Subcutaneous abdominal adipose tissue (tissue), 5 donors: Measurements from ENCODE around the gene KAZN.

Source experiments
- H3K27ac ChIP-seq: one replicate; pipeline ENCODE4 v1.7.0; 2013; ENCODE audit warnings: low read depth, mild to moderate bottlenecking, inconsistent platforms, low read length, moderate library complexity
- H3K27me3 ChIP-seq, 5 donors: one replicate each; pipeline ENCODE4 v1.7.0; 2013; ENCODE audit warnings: low read length in 5 of 5, inconsistent platforms in 1 of 5; ENCODE audit not compliant: control insufficient read depth in 5 of 5, insufficient read depth in 4 of 5
- H3K36me3 ChIP-seq, 5 donors: one replicate each; pipeline ENCODE4 v1.7.0; 2013; ENCODE audit warnings: low read length in 5 of 5; ENCODE audit not compliant: control insufficient read depth in 5 of 5, insufficient read depth in 5 of 5
- H3K4me1 ChIP-seq, 5 donors: one replicate each; pipeline ENCODE4 v1.7.0; 2013; ENCODE audit warnings: low read length in 5 of 5, mild to moderate bottlenecking in 3 of 5, moderate library complexity in 1 of 5; ENCODE audit not compliant: control insufficient read depth in 5 of 5, insufficient read depth in 5 of 5
- H3K4me3 ChIP-seq, 5 donors: one replicate each; pipeline ENCODE4 v1.7.0; 2013; ENCODE audit warnings: low read length in 5 of 5, low read depth in 1 of 5
- H3K9ac ChIP-seq, 5 donors: one replicate each; pipeline ENCODE4 v1.7.0; 2013; ENCODE audit warnings: low read length in 5 of 5, mild to moderate bottlenecking in 4 of 5, moderate library complexity in 3 of 5
- H3K9me3 ChIP-seq, 5 donors: one replicate each; pipeline ENCODE4 v1.7.0; 2013; ENCODE audit warnings: low read length in 5 of 5; ENCODE audit not compliant: control insufficient read depth in 5 of 5
- donor health status: healthy.
- donor health status: healthy.
- donor health status: healthy.
- donor health status: healthy.
- donor health status: healthy.

KAZN gene

DNA sequence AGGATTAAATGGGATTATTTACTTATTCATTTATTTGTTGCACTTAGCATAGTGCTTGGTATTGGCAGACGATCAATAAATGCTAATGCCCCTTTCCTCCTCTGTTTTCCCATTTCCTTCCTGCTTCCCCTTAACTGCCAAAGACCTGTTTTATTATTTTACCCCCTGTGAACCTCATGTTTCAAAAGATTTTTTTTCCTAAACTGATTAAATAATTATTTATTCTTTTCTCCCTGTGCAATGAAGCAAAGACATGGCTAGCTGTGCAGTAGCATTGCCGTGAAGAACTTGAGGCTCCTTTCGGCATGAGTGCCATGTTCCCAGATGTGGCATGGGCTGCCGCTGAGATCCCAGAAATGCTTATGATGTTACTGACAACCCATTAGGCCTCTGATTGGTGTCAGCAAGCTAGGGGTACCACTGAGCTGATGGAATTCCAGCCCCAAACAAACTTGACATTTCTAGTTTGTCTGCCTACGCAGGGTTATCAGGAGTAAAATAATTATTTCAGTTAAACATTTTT, 288.6 kb downstream of the KAZN start:
- Histone ChIP-seq H3K27me3 (no peaks in the 10 kb centered on the region), H3K9ac (no peak overlapping the region), H3K4me3 (no peak overlapping the region), H3K27ac (no peak overlapping the region), H3K9me3 (no peaks in the 10 kb centered on the region), H3K36me3 (no peaks in the 10 kb centered on the region), H3K4me1 (no peaks in the 10 kb centered on the region)

DNA sequence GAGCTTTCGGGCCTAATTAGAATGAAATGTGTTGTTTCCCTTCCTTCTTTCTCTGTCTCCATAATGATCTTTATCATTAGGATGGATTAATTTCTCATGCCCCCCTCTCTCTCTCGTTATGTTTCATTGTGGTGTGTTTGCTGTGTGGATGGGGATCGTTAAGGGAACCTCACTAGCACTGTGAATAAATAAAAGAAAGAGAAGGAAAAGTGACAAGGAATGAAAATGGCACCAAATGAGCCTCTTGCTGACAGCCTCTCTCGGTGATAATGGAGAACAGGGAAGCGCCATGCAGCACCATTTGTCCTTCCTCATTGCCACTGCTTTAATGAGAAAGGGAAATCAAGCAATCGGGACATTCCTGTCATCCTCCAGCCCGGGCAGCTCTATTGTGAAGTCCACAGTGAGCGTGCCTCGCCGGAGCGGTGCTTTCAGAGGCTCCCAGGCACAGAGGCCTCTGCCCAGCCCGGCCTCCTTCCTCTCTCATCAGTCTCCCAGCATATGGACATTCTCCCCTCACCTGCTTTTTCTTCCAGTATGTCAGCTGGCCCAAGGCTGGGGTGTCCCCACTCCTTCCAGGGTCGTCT, 289.4 kb downstream of the KAZN start:
- Histone ChIP-seq H3K27me3 (no peaks in the 10 kb centered on the region), H3K4me1 (no peaks in the 10 kb centered on the region), H3K9ac (no peak overlapping the region), H3K27ac (no peak overlapping the region), H3K36me3 (no peaks in the 10 kb centered on the region), H3K4me3 (no peak overlapping the region), H3K9me3 (no peaks in the 10 kb centered on the region)

DNA sequence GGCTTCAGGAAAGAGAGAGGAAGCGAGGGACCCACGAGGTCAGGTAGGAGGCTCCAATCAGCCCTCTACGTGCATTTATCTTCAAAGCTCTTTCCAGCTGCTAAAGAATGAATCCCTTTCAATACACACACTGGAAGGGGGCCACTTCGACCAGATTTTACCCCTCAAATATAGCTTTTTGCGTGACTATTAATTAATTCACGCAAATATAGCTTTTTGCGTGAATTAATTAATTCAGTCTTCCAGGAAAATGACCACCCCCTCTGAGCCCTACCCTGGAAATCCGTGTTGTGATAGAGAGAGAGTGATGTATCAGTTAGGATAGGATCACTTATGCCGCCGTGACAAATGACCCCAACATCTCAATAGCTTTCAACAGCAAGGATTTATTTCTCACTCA, 289.9 kb downstream of the KAZN start:
- H3K9ac ChIP-seq, result no peak overlapping the region
- H3K27me3 ChIP-seq, result no peaks in the 10 kb centered on the region
- H3K4me1 ChIP-seq, result no peaks in the 10 kb centered on the region
- H3K27ac ChIP-seq, result no peak overlapping the region
- H3K9me3 ChIP-seq, result no peaks in the 10 kb centered on the region
- no peak overlapping the region for H3K4me3 ChIP-seq
- no peaks in the 10 kb centered on the region for H3K36me3 ChIP-seq

DNA sequence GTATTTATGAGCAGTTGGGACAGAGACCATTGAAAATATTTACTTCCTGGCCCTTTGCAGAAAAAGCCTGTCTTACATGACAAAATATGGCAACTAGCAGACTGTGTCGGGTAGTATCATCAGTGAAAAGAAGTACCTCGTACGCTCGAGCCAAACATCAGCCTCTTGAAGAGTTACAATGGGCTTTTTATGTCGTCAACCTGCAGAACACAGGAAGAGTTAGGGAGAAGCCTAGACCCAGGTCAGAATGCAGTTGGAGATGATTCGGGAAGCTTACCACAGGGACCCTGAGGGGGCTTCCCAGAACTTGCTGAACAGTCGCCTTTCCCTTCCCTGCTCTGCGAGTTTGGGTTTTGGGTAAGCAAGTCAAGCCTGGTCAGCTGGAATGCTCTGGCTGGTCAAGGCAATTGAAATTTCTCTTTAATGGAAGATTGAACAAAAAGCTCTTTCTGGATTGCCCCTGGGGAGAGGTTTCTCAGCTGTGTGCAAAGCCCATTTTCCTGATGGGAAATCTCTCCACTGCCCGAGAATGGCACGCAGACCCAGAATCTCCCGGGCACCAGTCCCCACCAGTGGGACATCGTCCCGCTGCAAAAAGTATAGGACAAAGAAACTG, 291.4 kb downstream of the KAZN start:
- H3K9ac ChIP-seq, result no peak overlapping the region
- H3K4me1 ChIP-seq, result peaks cover under 1 to 7% (median 6%) of the 10 kb centered on the region in 5 donors
- H3K27ac ChIP-seq, result no peak overlapping the region

DNA sequence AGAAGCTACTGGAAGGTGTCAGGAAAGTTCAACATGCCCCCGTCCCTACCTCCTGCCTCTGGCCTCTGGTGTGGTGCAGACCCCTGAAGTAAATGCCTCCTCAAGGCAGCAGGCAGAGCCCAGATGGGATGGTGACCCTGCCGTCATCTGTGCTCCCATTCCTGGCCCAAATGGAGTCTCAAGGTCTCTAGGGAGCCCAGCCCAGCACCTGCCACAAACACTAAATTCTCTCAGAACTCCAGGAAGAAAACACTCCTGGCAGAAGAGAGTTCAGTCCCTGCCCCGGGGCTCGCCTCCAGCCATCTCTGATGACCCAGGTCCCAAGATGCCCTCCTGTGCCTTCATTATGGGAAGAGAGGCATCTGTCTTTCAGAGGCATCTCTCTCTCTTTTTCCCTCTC, 293.5 kb downstream of the KAZN start:
- no peak overlapping the region for H3K4me3 ChIP-seq
- H3K4me1 ChIP-seq, result peaks cover 6 to 18% (median 15%) of the 10 kb centered on the region in 5 donors
- H3K27ac ChIP-seq, result no peak overlapping the region
- H3K9me3 ChIP-seq, result no peaks in the 10 kb centered on the region
- no peaks in the 10 kb centered on the region for H3K36me3 ChIP-seq
- H3K27me3 ChIP-seq, result no peaks in the 10 kb centered on the region
- H3K9ac ChIP-seq, result no peak overlapping the region

More for the DNA sequence above, 291.4 kb downstream of the KAZN start:
- Histone ChIP-seq H3K4me3 (no peak overlapping the region), H3K9me3 (no peaks in the 10 kb centered on the region), H3K27me3 (no peaks in the 10 kb centered on the region), H3K36me3 (no peaks in the 10 kb centered on the region)

DNA sequence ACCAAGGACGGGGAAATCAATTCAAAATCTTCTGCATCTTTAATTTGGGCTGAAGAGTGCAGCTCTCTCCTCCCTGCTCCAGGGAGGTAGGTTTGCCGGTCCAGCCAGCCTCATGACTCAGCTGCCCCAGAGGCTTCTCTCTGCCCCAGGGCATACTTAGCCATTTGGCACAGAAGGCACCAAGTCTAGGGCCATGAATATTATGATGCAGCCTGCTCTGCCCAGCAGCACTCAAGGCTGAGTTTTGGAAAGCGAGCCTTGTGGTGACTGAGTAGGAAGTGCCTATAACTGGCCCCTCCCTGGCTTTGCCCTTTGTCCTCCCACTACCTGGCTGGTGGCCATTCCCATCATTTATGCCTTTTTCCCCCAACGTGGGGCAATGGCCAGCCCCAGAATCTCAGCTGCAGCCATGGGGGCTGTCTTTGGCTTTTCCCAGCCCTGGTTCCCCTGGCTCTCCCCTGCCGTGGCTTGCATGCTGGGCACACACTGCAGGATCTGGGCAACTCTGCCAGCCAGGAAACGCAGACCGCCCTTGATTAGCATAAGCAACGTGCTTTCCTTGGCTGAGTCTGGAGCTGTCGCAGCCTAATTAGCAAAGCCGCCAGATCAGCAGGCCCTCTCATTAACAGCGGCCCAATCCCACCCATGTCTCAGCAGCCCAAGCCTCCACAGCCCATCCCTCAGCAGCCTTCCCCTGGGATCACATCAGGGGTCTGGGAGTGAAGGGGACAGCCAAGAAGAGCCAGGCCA, 296.5 kb downstream of the KAZN start:
- no peaks in the 10 kb centered on the region for H3K9me3 ChIP-seq
- H3K4me3 ChIP-seq, result peak overlapping the region in 1 of 5 donors; percentile 14
- no peaks in the 10 kb centered on the region for H3K36me3 ChIP-seq
- H3K9ac ChIP-seq, result no peak overlapping the region
- H3K4me1 ChIP-seq, result peaks cover 6 to 18% (median 15%) of the 10 kb centered on the region in 5 donors
- no peak overlapping the region for H3K27ac ChIP-seq
- peaks cover 0 to 1% (median 0%) of the 10 kb centered on the region in 5 donors for H3K27me3 ChIP-seq

DNA sequence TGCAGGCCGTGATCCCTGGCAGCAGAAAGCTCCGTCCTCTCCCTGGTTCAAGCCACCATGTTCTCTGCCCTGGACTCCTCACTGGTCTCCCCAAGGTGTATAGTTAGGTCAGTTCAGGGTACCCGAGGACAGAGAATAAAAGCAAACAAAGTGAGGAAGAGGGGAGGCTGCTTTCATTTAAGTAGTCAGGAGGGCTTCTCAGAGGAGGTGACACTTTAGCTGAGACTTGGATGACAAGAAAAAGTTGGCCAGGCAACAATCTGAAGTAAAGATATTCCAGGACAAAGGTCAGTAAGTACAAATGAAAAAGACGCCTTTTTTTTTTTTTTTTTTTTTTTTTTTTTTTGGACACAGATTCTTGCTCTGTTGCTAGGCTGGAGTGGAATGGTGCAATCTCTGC, 297.2 kb downstream of the KAZN start:
- Histone ChIP-seq H3K9me3 (no peaks in the 10 kb centered on the region), H3K27ac (no peak overlapping the region), H3K36me3 (no peaks in the 10 kb centered on the region), H3K9ac (no peak overlapping the region), H3K4me1 (peaks cover 6 to 18% (median 15%) of the 10 kb centered on the region in 5 donors), H3K4me3 (no peak overlapping the region), H3K27me3 (peaks cover 0 to 4% (median 0%) of the 10 kb centered on the region in 5 donors)

DNA sequence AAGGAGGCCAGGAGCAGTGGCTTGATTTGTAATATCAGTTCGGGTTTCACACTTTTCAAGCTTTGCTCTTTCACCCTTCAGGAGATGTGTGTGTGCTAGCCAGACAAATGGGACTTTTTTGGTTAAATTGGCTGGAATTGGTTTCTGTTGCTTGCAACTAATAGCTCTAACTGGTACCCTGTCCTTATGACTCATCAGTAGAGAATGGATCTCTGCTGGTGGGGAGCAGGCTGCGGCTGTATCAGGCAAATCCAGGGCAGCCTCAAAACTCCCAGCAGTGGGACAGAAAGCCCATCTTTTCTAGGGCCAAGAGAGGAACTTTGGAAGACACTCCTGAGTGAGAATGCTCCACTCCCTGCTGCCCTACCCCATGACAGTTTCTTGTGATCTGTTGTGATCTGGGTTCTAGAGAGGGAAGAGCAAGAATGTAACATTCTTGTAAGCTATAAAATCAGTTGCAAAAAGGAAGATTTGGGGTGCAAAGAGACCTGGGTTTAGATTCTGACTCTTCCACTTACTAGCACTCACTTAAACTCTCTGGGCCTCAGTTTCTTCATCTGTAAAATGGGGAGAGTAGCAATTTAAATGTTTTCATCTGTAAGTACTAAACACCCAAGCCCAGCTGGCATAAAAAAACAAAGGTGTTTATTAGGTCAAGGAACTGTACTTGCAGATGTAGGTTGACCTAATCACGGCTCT, 298.0 kb downstream of the KAZN start:
- Histone ChIP-seq H3K9ac (no peak overlapping the region), H3K4me1 (peaks cover 6 to 18% (median 15%) of the 10 kb centered on the region in 5 donors), H3K27ac (no peak overlapping the region), H3K4me3 (no peak overlapping the region), H3K36me3 (no peaks in the 10 kb centered on the region), H3K9me3 (no peaks in the 10 kb centered on the region), H3K27me3 (peaks cover 0 to 4% (median 0%) of the 10 kb centered on the region in 5 donors)

DNA sequence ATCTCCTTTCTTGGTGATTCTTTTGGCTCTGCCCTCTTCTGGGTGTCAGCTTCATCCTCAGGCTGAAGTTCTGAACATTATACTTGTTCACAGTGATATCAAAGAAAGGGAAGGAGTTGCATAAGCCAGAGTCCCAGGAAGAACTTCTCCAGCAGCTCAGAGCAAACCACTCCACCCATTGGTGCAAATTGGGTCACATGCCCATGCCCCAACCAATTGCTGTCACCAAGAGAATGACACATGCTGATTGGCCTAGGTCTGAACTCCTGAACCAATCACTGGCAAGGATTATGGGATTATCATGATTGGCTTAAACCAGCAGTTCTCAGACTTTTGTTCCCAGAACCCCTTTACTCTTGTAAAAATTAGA, 298.6 kb downstream of the KAZN start:
- peaks cover 0 to 4% (median 0%) of the 10 kb centered on the region in 5 donors for H3K27me3 ChIP-seq
- no peaks in the 10 kb centered on the region for H3K9me3 ChIP-seq

More for the DNA sequence above, 298.6 kb downstream of the KAZN start:
- Histone ChIP-seq H3K36me3 (no peaks in the 10 kb centered on the region), H3K27ac (no peak overlapping the region), H3K9ac (no peak overlapping the region), H3K4me3 (no peak overlapping the region), H3K4me1 (peaks cover 6 to 18% (median 15%) of the 10 kb centered on the region in 5 donors)
